ENCODE data around the gene POU2AF2.
"Not testable (repeated sequence)": the region's sequence is repeated elsewhere in the genome, so short reads cannot be mapped to it uniquely, and the experiment has no call there.

The POU2AF2 gene

GRCh38 chr11:111303461-111303860 lies 57.9 kb downstream of the POU2AF2 start:
- no peak overlapping the region for H3K27ac Mint-ChIP-seq
- ATAC-seq (no peak), DNase-seq (no peak)
- H3K4me3 Mint-ChIP-seq, result no peak overlapping the region
- H3K4me1 Mint-ChIP-seq, result no peaks in the 10 kb centered on the region
- no peaks in the 10 kb centered on the region for H3K9me3 Mint-ChIP-seq
- no peaks in the 10 kb centered on the region for H3K36me3 Mint-ChIP-seq (ENCODE audit: low read depth)
- H3K27me3 Mint-ChIP-seq, result peaks cover 25% of the 10 kb centered on the region

GRCh38 chr11:111305162-111305802 lies 59.8 kb downstream of the POU2AF2 start:
- H3K4me1 Mint-ChIP-seq, result no peaks in the 10 kb centered on the region
- no peak overlapping the region for H3K4me3 Mint-ChIP-seq
- peaks cover 16% of the 10 kb centered on the region for H3K27me3 Mint-ChIP-seq
- H3K9me3 Mint-ChIP-seq, result no peaks in the 10 kb centered on the region
- H3K36me3 Mint-ChIP-seq (ENCODE audit: low read depth), result no peaks in the 10 kb centered on the region
- ATAC-seq (no peak), DNase-seq (no peak)
- no peak overlapping the region for H3K27ac Mint-ChIP-seq

GRCh38 chr11:111305876-111306275 lies 60.4 kb downstream of the POU2AF2 start:
- no peaks in the 10 kb centered on the region for H3K36me3 Mint-ChIP-seq (ENCODE audit: low read depth)
- H3K4me1 Mint-ChIP-seq, result no peaks in the 10 kb centered on the region
- no peak overlapping the region for H3K4me3 Mint-ChIP-seq
- ATAC-seq (no peak), DNase-seq (no peak)
- peaks cover 10% of the 10 kb centered on the region for H3K27me3 Mint-ChIP-seq
- H3K27ac Mint-ChIP-seq, result no peak overlapping the region
- no peaks in the 10 kb centered on the region for H3K9me3 Mint-ChIP-seq

- H3K4me3 Mint-ChIP-seq, result no peak overlapping the region
- no peaks in the 10 kb centered on the region for H3K36me3 Mint-ChIP-seq (ENCODE audit: low read depth)
- peaks cover 8% of the 10 kb centered on the region for H3K27me3 Mint-ChIP-seq
- no peaks in the 10 kb centered on the region for H3K4me1 Mint-ChIP-seq
- ATAC-seq (no peak), DNase-seq (no peak)
- no peaks in the 10 kb centered on the region for H3K9me3 Mint-ChIP-seq
- H3K27ac Mint-ChIP-seq, result no peak overlapping the region
These were observed 60.8 kb downstream of the POU2AF2 start for GRCh38 chr11:111306321-111306720.

- no peak overlapping the region for H3K4me3 Mint-ChIP-seq
- no peak for DNase-seq
- peaks cover 8% of the 10 kb centered on the region for H3K27me3 Mint-ChIP-seq
- no peaks in the 10 kb centered on the region for H3K36me3 Mint-ChIP-seq (ENCODE audit: low read depth)
- no peak overlapping the region for H3K27ac Mint-ChIP-seq
- H3K9me3 Mint-ChIP-seq, result no peaks in the 10 kb centered on the region
- no peaks in the 10 kb centered on the region for H3K4me1 Mint-ChIP-seq
- ATAC-seq, result no peak
These were observed 62.1 kb downstream of the POU2AF2 start for GRCh38 chr11:111307472-111308108.

- Mint-ChIP-seq H3K27me3 (peaks cover 12% of the 10 kb centered on the region), H3K4me1 (no peaks in the 10 kb centered on the region), H3K36me3 (ENCODE audit: low read depth) (peaks cover 2% of the 10 kb centered on the region), H3K4me3 (no peak overlapping the region), H3K27ac (no peak overlapping the region), H3K9me3 (peaks cover 3% of the 10 kb centered on the region)
- DNase-seq (no peak), ATAC-seq (no peak)
These were observed 62.6 kb downstream of the POU2AF2 start for GRCh38 chr11:111308140-111308539.

GRCh38 chr11:111309215-111309915 lies 63.8 kb downstream of the POU2AF2 start:
- no peak overlapping the region for H3K27ac Mint-ChIP-seq
- H3K4me3 Mint-ChIP-seq, result no peak overlapping the region
- H3K4me1 Mint-ChIP-seq, result no peaks in the 10 kb centered on the region
- H3K9me3 Mint-ChIP-seq, result peaks cover 7% of the 10 kb centered on the region
- peaks cover 2% of the 10 kb centered on the region for H3K36me3 Mint-ChIP-seq (ENCODE audit: low read depth)
- H3K27me3 Mint-ChIP-seq, result peaks cover 14% of the 10 kb centered on the region
- DNase-seq (no peak), ATAC-seq (no peak)

- H3K27me3 Mint-ChIP-seq, result peaks cover 19% of the 10 kb centered on the region
- H3K4me3 Mint-ChIP-seq, result no peak overlapping the region
- ATAC-seq (no peak), DNase-seq (no peak)
- peaks cover 7% of the 10 kb centered on the region for H3K9me3 Mint-ChIP-seq
- no peaks in the 10 kb centered on the region for H3K4me1 Mint-ChIP-seq
- H3K36me3 Mint-ChIP-seq (ENCODE audit: low read depth), result peaks cover 2% of the 10 kb centered on the region
- H3K27ac Mint-ChIP-seq, result no peak overlapping the region
These were observed 64.6 kb downstream of the POU2AF2 start for GRCh38 chr11:111310088-111310487.

- ATAC-seq, result no peak
- no peak for DNase-seq
- Mint-ChIP-seq H3K9me3 (peaks cover 7% of the 10 kb centered on the region), H3K27me3 (peaks cover 24% of the 10 kb centered on the region), H3K4me1 (no peaks in the 10 kb centered on the region), H3K36me3 (ENCODE audit: low read depth) (peaks cover 2% of the 10 kb centered on the region), H3K27ac (no peak overlapping the region), H3K4me3 (no peak overlapping the region)
These were observed 65.2 kb downstream of the POU2AF2 start for GRCh38 chr11:111310723-111311122.

- peaks cover 2% of the 10 kb centered on the region for H3K36me3 Mint-ChIP-seq (ENCODE audit: low read depth)
- peaks cover 7% of the 10 kb centered on the region for H3K9me3 Mint-ChIP-seq
- H3K4me1 Mint-ChIP-seq, result no peaks in the 10 kb centered on the region
- peaks cover 31% of the 10 kb centered on the region for H3K27me3 Mint-ChIP-seq
- no peak for ATAC-seq
- no peak overlapping the region for H3K27ac Mint-ChIP-seq
- no peak for DNase-seq
- H3K4me3 Mint-ChIP-seq, result no peak overlapping the region
These were observed 66.6 kb downstream of the POU2AF2 start for GRCh38 chr11:111312076-111312475.

- H3K4me1 Mint-ChIP-seq, result no peaks in the 10 kb centered on the region
These were observed 73.8 kb downstream of the POU2AF2 start for GRCh38 chr11:111319296-111319695.

GRCh38 chr11:111320199-111320598 lies 74.7 kb downstream of the POU2AF2 start:
- not testable (repeated sequence) for DNase-seq; H3K9me3 Mint-ChIP-seq; H3K27ac Mint-ChIP-seq; ATAC-seq; H3K4me1 Mint-ChIP-seq; H3K4me3 Mint-ChIP-seq; H3K36me3 Mint-ChIP-seq (ENCODE audit: low read depth)
- H3K27me3 Mint-ChIP-seq, result peaks cover 21% of the 10 kb centered on the region

More at GRCh38 chr11:111319296-111319695, 73.8 kb downstream of the POU2AF2 start:
- H3K27me3 Mint-ChIP-seq, result peaks cover 26% of the 10 kb centered on the region
- no peak for ATAC-seq
- H3K4me3 Mint-ChIP-seq, result no peak overlapping the region
- no peaks in the 10 kb centered on the region for H3K9me3 Mint-ChIP-seq
- H3K36me3 Mint-ChIP-seq (ENCODE audit: low read depth), result no peaks in the 10 kb centered on the region
- no peak for DNase-seq
- no peak overlapping the region for H3K27ac Mint-ChIP-seq

GRCh38 chr11:111320728-111321568 lies 75.4 kb downstream of the POU2AF2 start:
- no peaks in the 10 kb centered on the region for H3K36me3 Mint-ChIP-seq (ENCODE audit: low read depth)
- no peak for ATAC-seq
- peaks cover 17% of the 10 kb centered on the region for H3K27me3 Mint-ChIP-seq
- H3K9me3 Mint-ChIP-seq, result no peaks in the 10 kb centered on the region
- no peak for DNase-seq
- H3K4me3 Mint-ChIP-seq, result no peak overlapping the region
- no peak overlapping the region for H3K27ac Mint-ChIP-seq
- no peaks in the 10 kb centered on the region for H3K4me1 Mint-ChIP-seq

- Mint-ChIP-seq H3K4me3 (no peak overlapping the region), H3K27ac (no peak overlapping the region), H3K36me3 (ENCODE audit: low read depth) (no peaks in the 10 kb centered on the region), H3K4me1 (no peaks in the 10 kb centered on the region), H3K9me3 (no peaks in the 10 kb centered on the region), H3K27me3 (peaks cover 11% of the 10 kb centered on the region)
- no peak for DNase-seq
- ATAC-seq, result no peak
These were observed 77.0 kb downstream of the POU2AF2 start for GRCh38 chr11:111322534-111322933.

Measured in activated naive CD8-positive, alpha-beta T cell treated with anti-CD3 and anti-CD28 coated beads, Interleukin-2, amount 50 U/mL, for 24 hours (primary cell).